WTC11 (cell line): ENCODE data around the gene CCK. TPM values are rescaled to one million over a fixed set of nuclear protein-coding genes. Genes with fewer than 3 reads are reported as not detected.

Experiments used
- ATAC-seq: fragments of 200-7000 bp; cut with Tn5 transposase; 2 replicates; pipeline ENCODE4 v1.10.0; 2021; ENCODE audit warnings: mild to moderate bottlenecking, moderate library complexity
- CTCF ChIA-PET: fragments of 300-600 bp; sonication (Branson Sonifier 250); formaldehyde crosslinking; loops from one replicate; lab custom pipeline; 2021; ENCODE audit warnings: antibody characterized with exemption; lab: Charles Lee
- POLR2A ChIA-PET: fragments of 350-600 bp; sonication (Branson Sonifier 250); formaldehyde crosslinking; loops from one replicate; lab custom pipeline; 2021; ENCODE audit warnings: antibody characterized with exemption; lab: Charles Lee
- DNase-seq: peaks from one replicate; pipeline ENCODE4 v3.0.0; 2021; ENCODE audit warnings: low spot score
- H3K27ac Mint-ChIP-seq: 2 replicates; pipeline ENCODE4 v1.8.0; 2021; ENCODE audit warnings: mixed read lengths
- H3K27me3 Mint-ChIP-seq: 2 replicates; pipeline ENCODE4 v1.8.0; 2021; ENCODE audit warnings: low read depth, mild to moderate bottlenecking, moderate library complexity, mixed read lengths
- H3K36me3 Mint-ChIP-seq: 2 replicates; pipeline ENCODE4 v1.8.0; 2021; ENCODE audit warnings: mixed read lengths
- H3K4me1 Mint-ChIP-seq: 2 replicates; pipeline ENCODE4 v1.8.0; 2022; ENCODE audit warnings: mixed read lengths
- H3K4me3 Mint-ChIP-seq: 2 replicates; pipeline ENCODE4 v1.8.0; 2021; ENCODE audit warnings: mild to moderate bottlenecking, moderate library complexity, mixed read lengths
- H3K9me3 Mint-ChIP-seq: 2 replicates; pipeline ENCODE4 v1.8.0; 2021; ENCODE audit warnings: mixed read lengths
- ATF1 ChIP-seq: sonication (generic); formaldehyde crosslinking; IDR thresholded peaks from 2 replicates; pipeline ENCODE4 v1.8.1; 2023; ENCODE audit warnings: mild to moderate bottlenecking, moderate library complexity, missing genetic modification reagents
- CDX4 ChIP-seq: fragments of 250-450 bp; sonication (Bioruptor Pico); IDR thresholded peaks from 2 replicates; pipeline ENCODE4 v1.9.0; 2021; ENCODE audit warnings: moderate library complexity, mild to moderate bottlenecking, inconsistent platforms, borderline replicate concordance
- CREB1 ChIP-seq: sonication (generic); formaldehyde crosslinking; IDR thresholded peaks from 2 replicates; pipeline ENCODE4 v1.8.0; 2023; ENCODE audit warnings: mild to moderate bottlenecking, missing genetic modification reagents
- E2F1 ChIP-seq: sonication (generic); formaldehyde crosslinking; IDR thresholded peaks from 2 replicates; pipeline ENCODE4 v1.8.0; 2022; ENCODE audit warnings: mild to moderate bottlenecking, missing genetic modification reagents
- ETV6 ChIP-seq: sonication (generic); formaldehyde crosslinking; IDR thresholded peaks from 2 replicates; pipeline ENCODE4 v1.8.1; 2022; ENCODE audit warnings: mild to moderate bottlenecking, missing genetic modification reagents
- GABPB1 ChIP-seq: sonication (generic); formaldehyde crosslinking; IDR thresholded peaks from 2 replicates; pipeline ENCODE4 v1.8.1; 2023; ENCODE audit warnings: mild to moderate bottlenecking, missing genetic modification reagents
- HMGA2 ChIP-seq: fragments of 250-450 bp; sonication (Bioruptor Pico); IDR thresholded peaks from 2 replicates; pipeline ENCODE4 v1.4.0; 2021; ENCODE audit warnings: mild to moderate bottlenecking, moderate library complexity
- KAT7 ChIP-seq: sonication (generic); formaldehyde crosslinking; IDR thresholded peaks from 2 replicates; pipeline ENCODE4 v1.8.1; 2023; ENCODE audit warnings: missing genetic modification reagents, mild to moderate bottlenecking, borderline replicate concordance
- MYBL2 ChIP-seq: sonication (generic); formaldehyde crosslinking; IDR thresholded peaks from 2 replicates; pipeline ENCODE4 v1.8.1; 2023; ENCODE audit warnings: mild to moderate bottlenecking, moderate library complexity, missing genetic modification reagents
- NR3C1 ChIP-seq: sonication (generic); formaldehyde crosslinking; conservative IDR thresholded peaks from 2 replicates; pipeline ENCODE4 v1.8.1; 2023; ENCODE audit warnings: low read depth, mild to moderate bottlenecking, missing genetic modification reagents
- OVOL2 ChIP-seq: fragments of 250-450 bp; sonication (Bioruptor Pico); IDR thresholded peaks from 2 replicates; pipeline ENCODE4 v1.9.0; 2021; ENCODE audit warnings: mild to moderate bottlenecking, borderline replicate concordance
- USF2 ChIP-seq: sonication (generic); formaldehyde crosslinking; IDR thresholded peaks from 2 replicates; pipeline ENCODE4 v1.8.1; 2023; ENCODE audit warnings: mild to moderate bottlenecking, missing genetic modification reagents, moderate library complexity
- ZBTB21 ChIP-seq: sonication (generic); formaldehyde crosslinking; IDR thresholded peaks from 2 replicates; pipeline ENCODE4 v1.8.1; 2023; ENCODE audit warnings: mild to moderate bottlenecking, missing genetic modification reagents, borderline replicate concordance
- ZNF317 ChIP-seq: sonication (generic); formaldehyde crosslinking; IDR thresholded peaks from 2 replicates; pipeline ENCODE4 v1.8.1; 2023; ENCODE audit warnings: low read depth, mild to moderate bottlenecking, moderate library complexity, missing genetic modification reagents, borderline replicate concordance
- ZNF532 ChIP-seq: fragments of 250-450 bp; sonication (Bioruptor Pico); IDR thresholded peaks from 2 replicates; pipeline ENCODE4 v1.9.0; 2021; ENCODE audit warnings: mild to moderate bottlenecking, borderline replicate concordance
- total RNA-seq: library from RNA; stranded (reverse); gene quantifications from 3 replicates; pipeline ENCODE4 v1.2.3, GENCODE V29; 2021

CCK gene
- total RNA-seq, 1 experiment from 2014 or later, result 0.50 TPM

GRCh38 chr3:42308651-42309050 lies 42.7 kb upstream of the CCK start:
- ATAC-seq, result no peak
- H3K27ac Mint-ChIP-seq, result no peak overlapping the region
- H3K4me1 Mint-ChIP-seq, result peaks cover 8% of the 10 kb centered on the region
- H3K36me3 Mint-ChIP-seq, result peaks cover 13% of the 10 kb centered on the region
- H3K27me3 Mint-ChIP-seq, result peaks cover 4% of the 10 kb centered on the region
- H3K4me3 Mint-ChIP-seq, result no peak overlapping the region
- TF ChIP-seq ZBTB21, result no peak
- TF ChIP-seq ZNF532 (CRISPR knock-in tag), result no peak
- no peak for TF ChIP-seq MYBL2 (CRISPR knock-in tag)
- no peak for TF ChIP-seq ZNF317 (CRISPR knock-in tag)
- TF ChIP-seq KAT7 (CRISPR knock-in tag), result no peak
- ChIA-PET CTCF (no interaction called here), POLR2A (no interaction called here)
- no peak for DNase-seq
- peaks cover 28% of the 10 kb centered on the region for H3K9me3 Mint-ChIP-seq

GRCh38 chr3:42306499-42306898 lies 40.5 kb upstream of the CCK start:
- POLR2A ChIA-PET, result no interaction called here

GRCh38 chr3:42302924-42303634 lies 37.1 kb upstream of the CCK start:
- H3K4me3 Mint-ChIP-seq, result no peak overlapping the region
- TF ChIP-seq NR3C1 (CRISPR knock-in tag) (no peak), ETV6 (no peak), ATF1 (CRISPR knock-in tag) (no peak), E2F1 (CRISPR knock-in tag) (no peak), OVOL2 (CRISPR knock-in tag) (no peak)
- peaks cover 7% of the 10 kb centered on the region; the same call in 1 of the 2 replicates for H3K4me1 Mint-ChIP-seq
- ATAC-seq, result no peak
- H3K36me3 Mint-ChIP-seq, result no peaks in the 10 kb centered on the region
- no peak overlapping the region for H3K27ac Mint-ChIP-seq
- DNase-seq, result no peak
- no peaks in the 10 kb centered on the region; the same call in 1 of the 2 replicates for H3K27me3 Mint-ChIP-seq
- POLR2A ChIA-PET, result no interaction called here
- CTCF ChIA-PET, result no interaction called here
- H3K9me3 Mint-ChIP-seq, result peaks cover 5% of the 10 kb centered on the region

More at GRCh38 chr3:42306499-42306898, 40.5 kb upstream of the CCK start:
- peaks cover 15% of the 10 kb centered on the region for H3K9me3 Mint-ChIP-seq
- no peak for ATAC-seq
- H3K27ac Mint-ChIP-seq, result no peak overlapping the region
- H3K36me3 Mint-ChIP-seq, result no peaks in the 10 kb centered on the region
- H3K4me3 Mint-ChIP-seq, result no peak overlapping the region
- H3K27me3 Mint-ChIP-seq, result no peaks in the 10 kb centered on the region; the same call in 1 of the 2 replicates
- TF ChIP-seq KAT7 (CRISPR knock-in tag), result no peak
- TF ChIP-seq HMGA2 (CRISPR knock-in tag), result no peak
- no peak for TF ChIP-seq CDX4 (CRISPR knock-in tag)
- no peak for TF ChIP-seq CREB1
- TF ChIP-seq USF2 (CRISPR knock-in tag), result no peak
- TF ChIP-seq GABPB1 (CRISPR knock-in tag), result no peak
- CTCF ChIA-PET, result no interaction called here
- DNase-seq, result no peak
- H3K4me1 Mint-ChIP-seq, result peaks cover 10% of the 10 kb centered on the region
